ENCODE data around the gene LRP5.
"Not testable (repeated sequence)": the region's sequence is repeated elsewhere in the genome, so short reads cannot be mapped to it uniquely, and the experiment has no call there.

LRP5 gene

GRCh38 chr11:68424981-68425865 is 112.8 kb downstream of the LRP5 start:
- no peak for DNase-seq

- no peak for DNase-seq
Observed at GRCh38 chr11:68425866-68426380, 113.5 kb downstream of the LRP5 start.

- DNase-seq = no peak
Observed at GRCh38 chr11:68429661-68430060, 117.3 kb downstream of the LRP5 start.

- DNase-seq = no peak
Observed at GRCh38 chr11:68430384-68430783, 118.0 kb downstream of the LRP5 start.

- DNase-seq = no peak
Observed at GRCh38 chr11:68430801-68431200, 118.4 kb downstream of the LRP5 start.

GRCh38 chr11:68431984-68432645 is 119.7 kb downstream of the LRP5 start:
- DNase-seq = no peak

- DNase-seq = no peak
Observed at GRCh38 chr11:68432874-68433273, 120.5 kb downstream of the LRP5 start.

GRCh38 chr11:68433541-68433940 is 121.2 kb downstream of the LRP5 start:
- no peak for DNase-seq

GRCh38 chr11:68434159-68434558 is 121.8 kb downstream of the LRP5 start:
- not testable (repeated sequence) for DNase-seq

GRCh38 chr11:68436162-68436888 is 123.9 kb downstream of the LRP5 start:
- DNase-seq = no peak

GRCh38 chr11:68436985-68437926 is 124.9 kb downstream of the LRP5 start:
- no peak for DNase-seq

GRCh38 chr11:68437927-68438657 is 125.7 kb downstream of the LRP5 start:
- DNase-seq = no peak

- DNase-seq = no peak
Observed at GRCh38 chr11:68438658-68439259, 126.4 kb downstream of the LRP5 start.

GRCh38 chr11:68439355-68440065 is 127.1 kb downstream of the LRP5 start:
- DNase-seq = no peak

GRCh38 chr11:68440224-68440623 is 127.8 kb downstream of the LRP5 start:
- no peak for DNase-seq

GRCh38 chr11:68441466-68442230 is 129.3 kb downstream of the LRP5 start:
- no peak for DNase-seq

- no peak for DNase-seq
Observed at GRCh38 chr11:68442433-68442832, 130.0 kb downstream of the LRP5 start.

GRCh38 chr11:68444566-68444965 is 132.2 kb downstream of the LRP5 start:
- no peak for DNase-seq

- no peak for DNase-seq
Observed at GRCh38 chr11:68445531-68446035, 133.2 kb downstream of the LRP5 start.

Measured in NCI-H2107 (cell line).